K562 (cell line): ENCODE data around the gene TCF12. TPM values are rescaled to one million over a fixed set of nuclear protein-coding genes. Genes with fewer than 3 reads are reported as not detected.

Source experiments
- ATAC-seq: fragments of 200-7000 bp; cut with Tn5 transposase; 3 replicates; pipeline ENCODE4 v1.9.1; 2020; ENCODE audit warnings: moderate library complexity
- BruUV-seq: library from RNA; stranded (reverse); fragments of 400-500 nt; replicated peaks from 2 replicates; lab custom pipeline; 2021; lab: Mats Ljungman, UMichigan
- CTCF ChIA-PET: fragments of 300-600 bp; formaldehyde crosslinking; extraction: SDS; loops from one replicate; lab custom pipeline; 2021; ENCODE audit warnings: low intra/inter-chr PET ratio; lab: Yijun Ruan, JAX
- POLR2A ChIA-PET: fragments of 300-600, 350-650 bp; sonication (Branson Sonifier 250); formaldehyde crosslinking; extraction: SDS; loops from one replicate; lab custom pipeline; 2021; ENCODE audit warnings: antibody characterized with exemption, inconsistent platforms; lab: Yijun Ruan, JAX
- DNase-seq, 4 experiments: peaks; one replicate each; pipeline versions ENCODE4 v3.0.0 to v3.0.0-alpha.2; 2011 to 2018; ENCODE audit warnings: low spot score in 3 of 4, mixed read lengths in 3 of 4; ENCODE audit errors: extremely low read depth in 1 of 4
- FAIRE-seq: peaks from 2 replicates; lab custom pipeline; 2011; peaks lifted over from hg19 to GRCh38; lab: Jason Lieb, UNC
- H2AFZ ChIP-seq: 2 replicates; pipeline ENCODE4 v1.6.0; 2011; ENCODE audit warnings: low read depth, low read length, control low read depth, inconsistent platforms
- H3K27ac ChIP-seq: fragments of 200-600 bp; 3 replicates; pipeline ENCODE4 v1.8.0; 2011; ENCODE audit warnings: low read depth, mild to moderate bottlenecking, control low read depth, inconsistent platforms, low read length, moderate library complexity, mixed read lengths; ENCODE audit errors: extremely low read depth
- H3K27me3 ChIP-seq, 2 experiments: fragments of 300-600 bp in 1 of 2; 2 replicates in 1 of 2; 3 replicates in 1 of 2; pipeline versions ENCODE4 v1.6.0 to v1.8.0; 2011; ENCODE audit warnings: inconsistent platforms in 2 of 2, low read length in 2 of 2, mild to moderate bottlenecking in 1 of 2, mixed read lengths in 1 of 2, moderate library complexity in 1 of 2; ENCODE audit not compliant: control insufficient read depth in 2 of 2, insufficient read depth in 2 of 2
- H3K36me3 ChIP-seq: fragments of 300-600 bp; 3 replicates; pipeline ENCODE4 v1.8.0; 2011; ENCODE audit warnings: mild to moderate bottlenecking, low read length, inconsistent platforms; ENCODE audit not compliant: control insufficient read depth, insufficient read depth
- H3K4me1 ChIP-seq, 2 experiments: fragments of 200-600 bp in 1 of 2; replicated peaks in 1 of 2; 2 replicates in 1 of 2; 3 replicates in 1 of 2; pipeline versions ENCODE4 v1.5.1 to v1.8.0; 2011; ENCODE audit warnings: inconsistent platforms in 2 of 2, low read length in 2 of 2, mild to moderate bottlenecking in 1 of 2, mixed read lengths in 1 of 2, moderate library complexity in 1 of 2; ENCODE audit not compliant: control insufficient read depth in 2 of 2, insufficient read depth in 2 of 2
- H3K4me2 ChIP-seq: 2 replicates; pipeline ENCODE4 v1.6.1; 2011; ENCODE audit warnings: low read length, control low read depth, inconsistent platforms, mixed read lengths; ENCODE audit not compliant: insufficient read depth
- H3K4me3 ChIP-seq: fragments of 200-600 bp; sonication (generic), shearing (Covaris generic); 2 replicates; pipeline ENCODE4 v1.5.1; 2016; ENCODE audit warnings: control low read depth, inconsistent platforms
- H3K79me2 ChIP-seq: fragments of 200-600 bp; 3 replicates; pipeline ENCODE4 v1.8.0; 2011; ENCODE audit warnings: low read length, inconsistent platforms; ENCODE audit not compliant: control insufficient read depth, insufficient read depth
- H3K9ac ChIP-seq, 2 experiments: 2 replicates each; pipeline versions ENCODE4 v1.6.0 to v1.6.1; 2011; ENCODE audit warnings: low read depth in 2 of 2, low read length in 2 of 2, control low read depth in 1 of 2, inconsistent platforms in 1 of 2, mild to moderate bottlenecking in 1 of 2, mixed read lengths in 1 of 2; ENCODE audit not compliant: insufficient read depth in 1 of 2
- H3K9me1 ChIP-seq: one replicate; pipeline ENCODE4 v1.6.0; 2011; ENCODE audit warnings: inconsistent platforms, mild to moderate bottlenecking, low read length, moderate library complexity; ENCODE audit not compliant: control insufficient read depth, insufficient read depth
- H3K9me3 ChIP-seq: replicated peaks from 2 replicates; pipeline ENCODE4 v1.5.1; 2011; ENCODE audit warnings: low read depth, low read length, inconsistent platforms; ENCODE audit not compliant: control insufficient read depth, insufficient read depth
- H4K20me1 ChIP-seq: replicated peaks from 2 replicates; pipeline ENCODE4 v1.6.1; 2011; ENCODE audit warnings: low read length, inconsistent platforms, mixed read lengths; ENCODE audit not compliant: control insufficient read depth, insufficient read depth
- ADNP ChIP-seq: fragments of 200-800 bp; sonication (Bioruptor generic); IDR thresholded peaks from 2 replicates; pipeline ENCODE4 v1.6.1; 2016; ENCODE audit warnings: missing genetic modification characterization, missing compliant biosample characterization
- CBFA2T2 ChIP-seq: fragments of 450-650 bp; conservative IDR thresholded peaks from 2 replicates; pipeline ENCODE4 v1.6.1; 2017; ENCODE audit warnings: mild to moderate bottlenecking
- COPS2 ChIP-seq: fragments of 450-650 bp; conservative IDR thresholded peaks from 2 replicates; pipeline ENCODE4 v1.6.1; 2016; ENCODE audit warnings: mild to moderate bottlenecking, moderate library complexity
- HDAC2 ChIP-seq: fragments of 450-650 bp; IDR thresholded peaks from 2 replicates; pipeline ENCODE4 v1.6.1; 2016; ENCODE audit warnings: mild to moderate bottlenecking
- MEF2A ChIP-seq: IDR thresholded peaks from 2 replicates; pipeline ENCODE4 v1.6.1; 2011; ENCODE audit warnings: low read depth, mild to moderate bottlenecking, low read length, moderate library complexity; ENCODE audit not compliant: control insufficient read depth
- NEUROD1 ChIP-seq: fragments of 150-350 bp; IDR thresholded peaks from 2 replicates; pipeline ENCODE4 v1.6.1; 2014; ENCODE audit warnings: borderline replicate concordance, low read length, low read depth; ENCODE audit not compliant: partially characterized antibody
- POU5F1 ChIP-seq: fragments of 150-350 bp; IDR thresholded peaks from 2 replicates; pipeline ENCODE4 v1.6.1; 2014; ENCODE audit warnings: borderline replicate concordance, low read length, low read depth, mild to moderate bottlenecking; ENCODE audit not compliant: partially characterized antibody
- RAD21 ChIP-seq, 2 experiments: fragments of 250-450 bp in 1 of 2; fragments of 450-650 bp in 1 of 2; sonication (Bioruptor Pico) in 1 of 2; formaldehyde crosslinking in 1 of 2; IDR thresholded peaks in 1 of 2; conservative IDR thresholded peaks in 1 of 2; 2 replicates each; pipeline versions ENCODE4 v1.4.0 to v1.8.0; 2020 to 2022; ENCODE audit warnings: mild to moderate bottlenecking in 2 of 2, moderate library complexity in 1 of 2
- SRSF3 ChIP-seq: fragments of 200-400 bp; formaldehyde crosslinking; IDR thresholded peaks from 2 replicates; pipeline ENCODE4 v1.6.1; 2016; ENCODE audit warnings: mild to moderate bottlenecking, low read length, moderate library complexity; ENCODE audit not compliant: insufficient read depth
- STAT5B ChIP-seq: fragments of 250-450 bp; sonication (Bioruptor Pico); IDR thresholded peaks from 2 replicates; pipeline ENCODE4 v1.8.0; 2021; ENCODE audit warnings: mild to moderate bottlenecking, inconsistent platforms
- ZNF232 ChIP-seq: sonication (generic); formaldehyde crosslinking; IDR thresholded peaks from 2 replicates; pipeline ENCODE4 v1.8.0; 2022; ENCODE audit warnings: mild to moderate bottlenecking, missing genetic modification reagents
- ZNF408 ChIP-seq: fragments of 250-450 bp; sonication (Bioruptor Pico); IDR thresholded peaks from 2 replicates; pipeline ENCODE4 v1.4.0; 2020; ENCODE audit warnings: low read depth, mild to moderate bottlenecking, moderate library complexity
- ZNF699 ChIP-seq: fragments of 250-450 bp; sonication (Bioruptor Pico); IDR thresholded peaks from 2 replicates; pipeline ENCODE4 v1.8.0; 2021; ENCODE audit warnings: mild to moderate bottlenecking, moderate library complexity; ENCODE audit not compliant: insufficient replicate concordance
- WGBS: fragments of 100-300 bp; shearing (Covaris generic); methylation state at CpG from one replicate; pipeline ENCODE4 v1.1.6; 2016; ENCODE audit warnings: low coverage, mixed read lengths; ENCODE audit not compliant: insufficient coverage; ENCODE audit errors: missing lambda C conversion rate; 5-methylcytosine and 5-hydroxymethylcytosine counted together
- in situ Hi-C: fragments of 300-500 bp; cut with MboI; formaldehyde crosslinking; loops from 4 replicates; pipeline ENCODE4 v1.15.0; 2018; ENCODE audit warnings: inconsistent platforms, mixed read lengths
- intact Hi-C: fragments of 100-400 bp; cut with micrococcal nuclease; formaldehyde crosslinking; loops from 2 replicates; pipeline ENCODE4 v1.14.2; 2022
- polyA plus RNA-seq, 8 experiments: library from polyadenylated mRNA; depleted of rRNA in 4 of 8; stranded (reverse) in 5 of 8; unstranded in 3 of 8; fragments of >200 nt; fragmentation: Nextera tagmentation in 2 of 8; fragmentation: Illumina TruSeq in 1 of 8; extraction: Ambion mirVana in 2 of 8; extraction: Trizol in 1 of 8; gene quantifications; 2 replicates each; pipeline versions ENCODE4 v1.2.1 to v1.2.3, GENCODE V29; 2011 to 2014; ENCODE audit warnings: inconsistent platforms in 1 of 8, missing spikeins in 1 of 8
- total RNA-seq, 7 experiments: library from RNA; depleted of rRNA in 6 of 7; stranded (reverse); fragments of >200 nt in 6 of 7; fragmentation: Illumina TruSeq in 2 of 7; extraction: Trizol in 2 of 7; gene quantifications; 2 replicates each; pipeline versions ENCODE4 v1.2.1 to v1.2.3, GENCODE V29; 2011 to 2021; ENCODE audit warnings: low replicate concordance in 1 of 7
- TF ChIP-seq, protein P1 (sequence below): sonication (generic); formaldehyde crosslinking; IDR thresholded peaks from 2 replicates; pipeline ENCODE4 v1.8.1; 2023; ENCODE audit warnings: mild to moderate bottlenecking, missing genetic modification reagents
- TF ChIP-seq, protein P2 (sequence below): fragments of 250-450 bp; sonication (Bioruptor Pico); IDR thresholded peaks from 2 replicates; pipeline ENCODE4 v1.8.0; 2021; ENCODE audit warnings: moderate library complexity, mild to moderate bottlenecking, inconsistent platforms

The TCF12 gene
- total and polyA plus RNA-seq, 9 of the 15 experiments (the other 6 are each of a cell fraction or from before 2014, with no cell fraction given), result 10.5 to 132 (median 52.9) TPM

DNA sequence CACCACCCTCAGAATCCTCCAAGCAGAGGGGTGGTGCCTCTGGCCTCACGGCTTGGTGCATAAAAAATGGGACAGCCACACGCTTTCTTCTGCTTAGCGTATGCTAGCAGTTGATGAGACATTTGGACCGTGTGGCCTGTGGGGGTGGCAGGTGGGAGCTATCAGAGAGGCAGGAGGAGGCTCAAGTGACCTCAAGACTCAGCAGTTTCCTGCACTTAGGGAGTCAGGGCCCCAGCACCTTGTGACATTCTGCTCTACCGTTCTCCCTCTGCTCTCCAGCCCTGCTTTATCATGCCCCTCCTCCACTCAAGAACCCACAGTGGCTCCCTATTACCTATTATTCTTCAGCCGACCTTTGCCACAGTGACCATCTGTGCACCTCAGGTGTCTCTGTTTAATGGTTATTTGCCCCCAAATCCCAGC is 416.9 kb downstream of the TCF12 start:
- H3K4me2 ChIP-seq, result peak overlapping the region; percentile 35
- FAIRE-seq, result peak; percentile 82
- H3K4me1 ChIP-seq, result peaks cover 31 to 32% of the 10 kb centered on the region in 2 experiments
- H3K9ac ChIP-seq, result peak overlapping the region in 1 of 2 experiments; percentile 37; a peak in 2 of 4 replicates
- no TSS peak for BruUV-seq
- intact Hi-C loops (no loop called here), in situ Hi-C loops (no loop called here)
- H3K9me1 ChIP-seq, result no peaks in the 10 kb centered on the region
- H3K27ac ChIP-seq, result peak overlapping the region; percentile 32; the same call in 1 of the 3 replicates
- WGBS, result 12% methylated on average over 6 of the region's 6 CpGs
- H3K36me3 ChIP-seq, result no peaks in the 10 kb centered on the region
- H4K20me1 ChIP-seq, result no peaks in the 10 kb centered on the region
- peak; percentile 27 for ATAC-seq
- peak overlapping the region; percentile 91 for H2AFZ ChIP-seq
- POLR2A ChIA-PET, result interaction anchor here (0.7 kb wide), 1 partner anchor 164 kb away, joined by 3 read pairs; no protein-coding TSS in a partner anchor
- H3K4me3 ChIP-seq, result no peak overlapping the region
- DNase-seq, result peak in 2 of 4 experiments; percentile 28 to 76
- CTCF ChIA-PET, result no interaction called here
- H3K9me3 ChIP-seq, result no peaks in the 10 kb centered on the region
- no peaks in the 10 kb centered on the region for H3K79me2 ChIP-seq
- no peaks in the 10 kb centered on the region for H3K27me3 ChIP-seq
- TF ChIP-seq NEUROD1 (peak; percentile 15), MEF2A (no peak), ADNP (peak; percentile 39; the same call in 1 of the 2 replicates), ZNF408 (CRISPR knock-in tag) (no peak), COPS2 (no peak), STAT5B (no peak), SRSF3 (no peak), ZNF232 (CRISPR knock-in tag) (no peak), HDAC2 (peak; percentile 55; the same call in 1 of the 2 replicates), CBFA2T2 (peak; percentile 40; the same call in 1 of the 2 replicates), POU5F1 (no peak), RAD21 (CRISPR knock-in tag; conservative IDR thresholded peaks at IDR 0.05 in 1 of 2, IDR thresholded peaks at IDR 0.05 in 1 of 2) (no peak), ZNF699 (no peak)
- TF ChIP-seq, protein P1, sequence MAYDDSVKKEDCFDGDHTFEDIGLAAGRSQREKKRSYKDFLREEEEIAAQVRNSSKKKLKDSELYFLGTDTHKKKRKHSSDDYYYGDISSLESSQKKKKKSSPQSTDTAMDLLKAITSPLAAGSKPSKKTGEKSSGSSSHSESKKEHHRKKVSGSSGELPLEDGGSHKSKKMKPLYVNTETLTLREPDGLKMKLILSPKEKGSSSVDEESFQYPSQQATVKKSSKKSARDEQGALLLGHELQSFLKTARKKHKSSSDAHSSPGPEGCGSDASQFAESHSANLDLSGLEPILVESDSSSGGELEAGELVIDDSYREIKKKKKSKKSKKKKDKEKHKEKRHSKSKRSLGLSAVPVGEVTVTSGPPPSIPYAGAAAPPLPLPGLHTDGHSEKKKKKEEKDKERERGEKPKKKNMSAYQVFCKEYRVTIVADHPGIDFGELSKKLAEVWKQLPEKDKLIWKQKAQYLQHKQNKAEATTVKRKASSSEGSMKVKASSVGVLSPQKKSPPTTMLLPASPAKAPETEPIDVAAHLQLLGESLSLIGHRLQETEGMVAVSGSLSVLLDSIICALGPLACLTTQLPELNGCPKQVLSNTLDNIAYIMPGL (CRISPR knock-in tag), result no peak
- TF ChIP-seq, protein P2, sequence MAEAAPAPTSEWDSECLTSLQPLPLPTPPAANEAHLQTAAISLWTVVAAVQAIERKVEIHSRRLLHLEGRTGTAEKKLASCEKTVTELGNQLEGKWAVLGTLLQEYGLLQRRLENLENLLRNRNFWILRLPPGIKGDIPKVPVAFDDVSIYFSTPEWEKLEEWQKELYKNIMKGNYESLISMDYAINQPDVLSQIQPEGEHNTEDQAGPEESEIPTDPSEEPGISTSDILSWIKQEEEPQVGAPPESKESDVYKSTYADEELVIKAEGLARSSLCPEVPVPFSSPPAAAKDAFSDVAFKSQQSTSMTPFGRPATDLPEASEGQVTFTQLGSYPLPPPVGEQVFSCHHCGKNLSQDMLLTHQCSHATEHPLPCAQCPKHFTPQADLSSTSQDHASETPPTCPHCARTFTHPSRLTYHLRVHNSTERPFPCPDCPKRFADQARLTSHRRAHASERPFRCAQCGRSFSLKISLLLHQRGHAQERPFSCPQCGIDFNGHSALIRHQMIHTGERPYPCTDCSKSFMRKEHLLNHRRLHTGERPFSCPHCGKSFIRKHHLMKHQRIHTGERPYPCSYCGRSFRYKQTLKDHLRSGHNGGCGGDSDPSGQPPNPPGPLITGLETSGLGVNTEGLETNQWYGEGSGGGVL, result no peak
